PFSK-1 (cell line): ENCODE measurements around the gene TMX1.

ENCODE experiments used
- FOXP2 ChIP-seq: optimal IDR thresholded peaks from 2 replicates; pipeline ENCODE3; 2011; ENCODE audit warnings: borderline replicate concordance, control low read depth, inconsistent platforms; ENCODE audit not compliant: insufficient read depth; ENCODE audit errors: extremely low read length, extremely low read depth
- POLR2AphosphoS5 ChIP-seq: IDR thresholded peaks from 2 replicates; pipeline ENCODE4 v1.6.1; 2012; ENCODE audit warnings: low read depth, mild to moderate bottlenecking, control low read depth, low read length, moderate library complexity
- REST ChIP-seq, 2 experiments: IDR thresholded peaks; 2 replicates each; pipeline versions ENCODE4 v1.6.1 to v1.8.0; 2011 to 2012; ENCODE audit warnings: low read depth in 2 of 2, low read length in 2 of 2, control low read depth in 1 of 2, inconsistent platforms in 1 of 2, mild to moderate bottlenecking in 1 of 2, moderate library complexity in 1 of 2; ENCODE audit not compliant: insufficient read depth in 1 of 2
- SIN3A ChIP-seq: IDR thresholded peaks from 2 replicates; pipeline ENCODE4 v1.6.1; 2012; ENCODE audit warnings: mild to moderate bottlenecking, low read length, moderate library complexity, borderline replicate concordance; ENCODE audit not compliant: insufficient read depth
- TAF1 ChIP-seq: IDR thresholded peaks from 2 replicates; pipeline ENCODE4 v1.6.1; 2012; ENCODE audit warnings: low read length, control low read depth, borderline replicate concordance; ENCODE audit not compliant: insufficient read depth

TMX1 gene

GRCh38 chr14:51210594-51210993 lies 29.5 kb upstream of the TMX1 start:
- TF ChIP-seq REST (IDR thresholded peaks at IDR 0.05; ENCODE audit: insufficient read depth in 1 of 2, low read depth in 2 of 2, low read length in 2 of 2) (no peak), SIN3A (no peak), POLR2AphosphoS5 (no peak), TAF1 (no peak), FOXP2 (no peak)

DNA sequence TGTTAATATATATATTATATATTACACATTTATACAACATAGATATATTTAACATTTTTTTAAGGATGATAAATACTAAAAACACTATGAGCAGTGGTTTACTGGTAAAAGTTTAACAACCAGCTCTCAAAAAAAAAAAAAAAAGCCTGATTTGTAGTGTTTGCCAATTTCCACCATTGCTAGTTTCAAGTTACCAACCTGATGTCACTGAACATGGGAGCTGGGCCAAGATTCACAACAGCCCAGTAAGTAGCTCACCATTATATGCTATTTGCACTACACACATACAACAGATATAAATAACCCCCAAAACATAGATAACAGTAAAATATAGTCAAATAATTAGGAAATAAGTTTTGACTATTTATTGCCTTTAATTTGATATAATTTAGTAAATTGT lies 28.9 kb upstream of the TMX1 start:
- TF ChIP-seq REST (IDR thresholded peaks at IDR 0.05; ENCODE audit: insufficient read depth in 1 of 2, low read depth in 2 of 2, low read length in 2 of 2), result no peak
- TF ChIP-seq TAF1, result no peak
- no peak for TF ChIP-seq FOXP2
- no peak for TF ChIP-seq SIN3A
- TF ChIP-seq POLR2AphosphoS5, result no peak

DNA sequence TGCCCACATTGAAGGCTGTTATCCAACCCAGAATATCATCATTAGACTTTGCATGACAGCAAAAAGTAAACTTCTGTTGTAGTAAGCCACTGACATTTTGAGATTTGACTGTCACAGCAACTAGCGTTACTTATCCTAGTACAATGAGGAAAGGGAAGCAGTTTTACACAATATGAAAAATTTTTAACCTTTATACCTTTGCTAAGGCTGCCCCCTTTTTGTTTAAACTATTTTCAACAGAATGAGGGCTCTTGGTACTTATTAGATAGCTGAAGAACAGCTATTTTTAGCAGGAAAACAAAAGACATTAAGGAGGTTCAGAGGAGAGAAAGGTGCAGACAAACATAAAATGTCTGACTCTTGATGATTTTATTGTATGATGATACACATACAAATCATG lies 23.4 kb upstream of the TMX1 start:
- no peak for TF ChIP-seq FOXP2
- TF ChIP-seq TAF1, result no peak
- no peak for TF ChIP-seq REST (IDR thresholded peaks at IDR 0.05; ENCODE audit: insufficient read depth in 1 of 2, low read depth in 2 of 2, low read length in 2 of 2)
- TF ChIP-seq SIN3A, result no peak
- TF ChIP-seq POLR2AphosphoS5, result no peak

DNA sequence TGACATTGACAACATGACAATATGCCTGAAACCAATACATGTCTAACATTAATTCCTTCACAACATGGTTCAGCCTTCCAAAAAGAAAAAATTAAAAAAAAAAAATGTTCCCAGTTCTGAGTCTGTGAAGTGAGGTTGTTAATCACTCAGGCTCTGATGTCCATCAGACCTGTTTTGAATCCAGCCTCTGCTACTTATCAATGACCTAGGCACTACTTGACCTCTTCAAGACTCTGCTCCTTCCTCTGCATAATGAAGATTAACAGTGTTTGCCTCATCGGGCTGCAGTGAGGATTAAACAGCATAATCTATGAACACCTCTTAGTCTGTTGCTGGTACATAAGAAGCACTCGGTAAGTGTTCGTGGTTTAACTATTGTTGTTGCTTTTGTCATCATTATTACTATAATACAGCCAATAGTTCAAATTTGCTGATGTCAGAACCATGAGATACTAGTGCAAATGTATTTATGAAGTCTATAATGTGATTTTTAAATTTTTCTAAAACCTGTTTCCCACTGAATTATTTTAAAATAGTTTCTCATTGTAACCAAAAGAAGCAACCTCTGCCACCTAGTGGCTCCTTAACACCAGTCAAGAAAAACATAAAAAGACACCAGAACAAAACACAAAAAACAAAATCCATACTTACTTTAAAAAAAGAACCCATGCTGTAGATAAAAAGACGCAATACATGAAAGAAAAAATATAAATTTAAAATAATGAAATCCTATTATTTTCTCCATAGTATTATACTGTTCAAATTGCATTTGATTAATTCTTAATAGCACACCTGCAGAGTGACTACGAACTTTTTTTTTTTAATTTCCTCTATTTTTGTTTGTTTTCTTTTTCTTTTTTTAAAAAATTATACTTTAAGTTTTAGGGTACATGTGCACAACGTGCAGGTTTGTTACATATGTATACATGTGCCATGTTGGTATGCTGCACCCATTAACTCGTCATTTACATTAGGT lies 20.3 kb upstream of the TMX1 start:
- TF ChIP-seq FOXP2 (no peak), TAF1 (no peak)

- no peak for TF ChIP-seq POLR2AphosphoS5
- TF ChIP-seq REST (IDR thresholded peaks at IDR 0.05; ENCODE audit: insufficient read depth in 1 of 2, low read depth in 2 of 2, low read length in 2 of 2), result no peak
- TF ChIP-seq TAF1, result no peak
- TF ChIP-seq SIN3A, result no peak
- no peak for TF ChIP-seq FOXP2
These were observed 15.5 kb upstream of the TMX1 start for GRCh38 chr14:51224551-51224950.
